HEK293 (cell line): ENCODE results near the gene HECA.

Experiments used
- CTCF ChIA-PET: fragments of 350-600 bp; formaldehyde crosslinking; extraction: SDS; loops from one replicate; lab custom pipeline; 2021; ENCODE audit warnings: antibody characterized with exemption; lab: Yijun Ruan, JAX
- POLR2A ChIA-PET: fragments of 300-600 bp; formaldehyde crosslinking; extraction: SDS; loops from one replicate; lab custom pipeline; 2020; ENCODE audit warnings: antibody characterized with exemption, inconsistent platforms; lab: Yijun Ruan, JAX
- H3K27ac ChIP-seq: fragments of 200-500 bp; sonication (Bioruptor generic); 2 replicates; pipeline ENCODE4 v1.5.1; 2014; ENCODE audit warnings: low read depth, low read length, control low read depth, inconsistent platforms; ENCODE audit errors: extremely low read depth
- H3K36me3 ChIP-seq, 2 experiments: fragments of 200-500 bp in 1 of 2; sonication (Bioruptor generic) in 1 of 2; 1 replicate in 1 of 2; 2 replicates in 1 of 2; pipeline ENCODE4 v1.5.1; 2014 to 2017; ENCODE audit warnings: inconsistent platforms in 2 of 2, low read length in 2 of 2; ENCODE audit not compliant: control insufficient read depth in 2 of 2, insufficient read depth in 1 of 2
- H3K4me1 ChIP-seq: fragments of 200-500 bp; sonication (Bioruptor generic); 2 replicates; pipeline ENCODE4 v1.5.1; 2014; ENCODE audit warnings: mild to moderate bottlenecking, low read length, inconsistent platforms; ENCODE audit not compliant: control insufficient read depth, insufficient read depth
- H3K4me3 ChIP-seq: 2 replicates; pipeline ENCODE4 v1.5.1; 2011; ENCODE audit warnings: low read depth, mild to moderate bottlenecking, control low read depth, low read length, moderate library complexity
- H3K9me3 ChIP-seq: fragments of 200-500 bp; sonication (Bioruptor generic); 2 replicates; pipeline ENCODE4 v1.5.1; 2014; ENCODE audit warnings: low read depth, low read length, inconsistent platforms; ENCODE audit not compliant: control insufficient read depth, insufficient read depth
- BCL11A ChIP-seq: fragments of 450-650 bp; formaldehyde crosslinking; IDR thresholded peaks from 2 replicates; pipeline ENCODE4 v1.5.1; 2016; ENCODE audit warnings: low read depth, missing biosample characterization, missing genetic modification characterization
- GLI2 ChIP-seq: fragments of 450-650 bp; formaldehyde crosslinking; IDR thresholded peaks from 2 replicates; pipeline ENCODE4; 2017; ENCODE audit warnings: missing biosample characterization, missing genetic modification characterization, low read depth, borderline replicate concordance
- GLIS1 ChIP-seq: fragments of 450-650 bp; formaldehyde crosslinking; IDR thresholded peaks from 2 replicates; pipeline ENCODE4 v1.5.1; 2016; ENCODE audit warnings: missing biosample characterization, missing genetic modification characterization
- GLIS2 ChIP-seq: fragments of 450-650 bp; formaldehyde crosslinking; IDR thresholded peaks from 2 replicates; pipeline ENCODE4 v1.5.1; 2016; ENCODE audit warnings: missing biosample characterization, missing genetic modification characterization
- TRIM28 ChIP-seq: IDR thresholded peaks from 2 replicates; pipeline ENCODE4 v1.6.1; 2011; ENCODE audit warnings: low read length, control low read depth, borderline replicate concordance
- YY1 ChIP-seq: fragments of 450-650 bp; formaldehyde crosslinking; IDR thresholded peaks from 2 replicates; pipeline ENCODE4 v1.5.1; 2018; ENCODE audit warnings: missing biosample characterization, missing genetic modification characterization
- ZNF132 ChIP-seq: fragments of 450-650 bp; formaldehyde crosslinking; IDR thresholded peaks from 2 replicates; pipeline ENCODE4 v1.5.1; 2017; ENCODE audit warnings: missing biosample characterization, missing genetic modification characterization, borderline replicate concordance
- ZNF169 ChIP-seq: fragments of 450-650 bp; formaldehyde crosslinking; IDR thresholded peaks from 2 replicates; pipeline ENCODE4 v1.5.1; 2016; ENCODE audit warnings: missing biosample characterization, missing genetic modification characterization
- ZNF19 ChIP-seq: fragments of 450-650 bp; formaldehyde crosslinking; IDR thresholded peaks from 2 replicates; pipeline ENCODE4; 2016; ENCODE audit warnings: missing biosample characterization, missing genetic modification characterization, low read depth
- ZNF48 ChIP-seq: fragments of 450-650 bp; formaldehyde crosslinking; IDR thresholded peaks from 2 replicates; pipeline ENCODE4 v1.5.1; 2016; ENCODE audit warnings: missing biosample characterization, missing genetic modification characterization
- ZNF623 ChIP-seq: fragments of 450-650 bp; formaldehyde crosslinking; IDR thresholded peaks from 2 replicates; pipeline ENCODE4 v1.5.1; 2016; ENCODE audit warnings: missing biosample characterization, missing genetic modification characterization
- ZNF658 ChIP-seq: fragments of 450-650 bp; formaldehyde crosslinking; IDR thresholded peaks from 2 replicates; pipeline ENCODE4; 2016; ENCODE audit warnings: missing biosample characterization, missing genetic modification characterization
- ZNF776 ChIP-seq: fragments of 450-650 bp; formaldehyde crosslinking; IDR thresholded peaks from 2 replicates; pipeline ENCODE4 v1.5.0; 2017; ENCODE audit warnings: missing biosample characterization, missing genetic modification characterization, borderline replicate concordance
- ZXDB ChIP-seq: fragments of 450-650 bp; formaldehyde crosslinking; IDR thresholded peaks from 2 replicates; pipeline ENCODE4 v1.5.1; 2016; ENCODE audit warnings: missing biosample characterization, missing genetic modification characterization
- TF ChIP-seq, protein P1 (sequence below): fragments of 450-650 bp; formaldehyde crosslinking; IDR thresholded peaks from 2 replicates; pipeline ENCODE4 v1.5.1; 2016; ENCODE audit warnings: missing biosample characterization, missing genetic modification characterization
- TF ChIP-seq, protein P2 (sequence below): fragments of 450-650 bp; formaldehyde crosslinking; conservative IDR thresholded peaks from 2 replicates; pipeline ENCODE4 v1.5.1; 2016; ENCODE audit warnings: low read depth, missing biosample characterization, missing genetic modification characterization

The HECA gene

GRCh38 chr6:139184459-139184858 lies 49.6 kb downstream of the HECA start (continued):
- TF ChIP-seq ZNF19 (tag by site-specific recombination), result no peak

DNA sequence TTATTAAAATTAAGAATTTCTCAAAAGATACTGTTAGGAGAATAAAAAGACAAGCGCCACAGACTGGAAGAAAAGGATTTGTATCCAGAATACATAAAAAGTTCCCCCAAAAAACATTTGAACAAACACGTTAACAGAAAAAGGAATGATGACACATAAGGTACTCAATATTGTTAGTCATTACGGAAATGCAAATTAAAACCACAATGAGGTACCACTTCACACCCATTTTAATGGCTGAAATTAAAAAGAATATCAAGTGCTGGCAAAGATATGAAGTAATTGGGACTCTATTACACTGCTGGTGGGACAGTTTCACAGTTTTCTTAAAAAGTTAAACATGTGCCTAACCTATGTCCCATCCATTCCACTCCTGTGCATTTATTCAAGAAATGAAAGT lies 51.4 kb downstream of the HECA start:
- POLR2A ChIA-PET, result no interaction called here
- CTCF ChIA-PET, result no interaction called here

DNA sequence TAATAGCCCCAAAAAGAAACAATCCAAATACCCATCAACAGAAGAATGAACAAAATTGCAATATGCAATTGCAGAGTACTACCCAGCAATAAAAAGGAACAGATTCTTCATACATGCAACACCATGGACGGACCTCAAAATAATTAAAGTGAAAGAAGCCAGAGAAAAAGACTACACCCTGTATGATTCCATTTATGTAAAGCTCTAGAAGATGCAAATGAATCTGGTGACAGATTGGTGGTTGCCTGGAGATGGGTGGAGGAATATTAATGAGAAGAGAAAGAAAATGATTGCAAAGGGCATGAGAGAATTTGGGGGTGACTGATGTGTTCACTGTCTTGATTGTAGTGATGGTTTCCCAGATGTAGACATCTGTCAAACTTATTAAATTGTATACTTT lies 51.8 kb downstream of the HECA start:
- no peaks in the 10 kb centered on the region for H3K4me1 ChIP-seq
- no peaks in the 10 kb centered on the region for H3K9me3 ChIP-seq
- H3K4me3 ChIP-seq, result no peak overlapping the region
- no peak for TF ChIP-seq ZNF776 (tag by site-specific recombination)
- TF ChIP-seq GLIS2 (tag by site-specific recombination), result no peak
- TF ChIP-seq ZNF169, result no peak
- no peak for TF ChIP-seq ZNF132 (tag by site-specific recombination)
- no peak for TF ChIP-seq GLI2 (tag by site-specific recombination)
- TF ChIP-seq, protein P1, sequence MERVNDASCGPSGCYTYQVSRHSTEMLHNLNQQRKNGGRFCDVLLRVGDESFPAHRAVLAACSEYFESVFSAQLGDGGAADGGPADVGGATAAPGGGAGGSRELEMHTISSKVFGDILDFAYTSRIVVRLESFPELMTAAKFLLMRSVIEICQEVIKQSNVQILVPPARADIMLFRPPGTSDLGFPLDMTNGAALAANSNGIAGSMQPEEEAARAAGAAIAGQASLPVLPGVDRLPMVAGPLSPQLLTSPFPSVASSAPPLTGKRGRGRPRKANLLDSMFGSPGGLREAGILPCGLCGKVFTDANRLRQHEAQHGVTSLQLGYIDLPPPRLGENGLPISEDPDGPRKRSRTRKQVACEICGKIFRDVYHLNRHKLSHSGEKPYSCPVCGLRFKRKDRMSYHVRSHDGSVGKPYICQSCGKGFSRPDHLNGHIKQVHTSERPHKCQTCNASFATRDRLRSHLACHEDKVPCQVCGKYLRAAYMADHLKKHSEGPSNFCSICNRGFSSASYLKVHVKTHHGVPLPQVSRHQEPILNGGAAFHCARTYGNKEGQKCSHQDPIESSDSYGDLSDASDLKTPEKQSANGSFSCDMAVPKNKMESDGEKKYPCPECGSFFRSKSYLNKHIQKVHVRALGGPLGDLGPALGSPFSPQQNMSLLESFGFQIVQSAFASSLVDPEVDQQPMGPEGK (tag by site-specific recombination), result no peak
- no peak for TF ChIP-seq ZXDB (tag by site-specific recombination)
- no peak for TF ChIP-seq ZNF623 (tag by site-specific recombination)
- TF ChIP-seq YY1 (tag by site-specific recombination), result no peak
- POLR2A ChIA-PET, result no interaction called here
- CTCF ChIA-PET, result no interaction called here
- no peaks in the 10 kb centered on the region for H3K36me3 ChIP-seq
- H3K27ac ChIP-seq, result no peak overlapping the region

More for the DNA sequence above, 51.4 kb downstream of the HECA start:
- no peak for TF ChIP-seq BCL11A (tag by site-specific recombination)
- no peak for TF ChIP-seq ZNF658 (tag by site-specific recombination)
- no peak for TF ChIP-seq ZNF48
- no peak for TF ChIP-seq ZNF132 (tag by site-specific recombination)
- TF ChIP-seq GLIS1 (tag by site-specific recombination), result no peak
- no peak for TF ChIP-seq TRIM28
- TF ChIP-seq, protein P2, sequence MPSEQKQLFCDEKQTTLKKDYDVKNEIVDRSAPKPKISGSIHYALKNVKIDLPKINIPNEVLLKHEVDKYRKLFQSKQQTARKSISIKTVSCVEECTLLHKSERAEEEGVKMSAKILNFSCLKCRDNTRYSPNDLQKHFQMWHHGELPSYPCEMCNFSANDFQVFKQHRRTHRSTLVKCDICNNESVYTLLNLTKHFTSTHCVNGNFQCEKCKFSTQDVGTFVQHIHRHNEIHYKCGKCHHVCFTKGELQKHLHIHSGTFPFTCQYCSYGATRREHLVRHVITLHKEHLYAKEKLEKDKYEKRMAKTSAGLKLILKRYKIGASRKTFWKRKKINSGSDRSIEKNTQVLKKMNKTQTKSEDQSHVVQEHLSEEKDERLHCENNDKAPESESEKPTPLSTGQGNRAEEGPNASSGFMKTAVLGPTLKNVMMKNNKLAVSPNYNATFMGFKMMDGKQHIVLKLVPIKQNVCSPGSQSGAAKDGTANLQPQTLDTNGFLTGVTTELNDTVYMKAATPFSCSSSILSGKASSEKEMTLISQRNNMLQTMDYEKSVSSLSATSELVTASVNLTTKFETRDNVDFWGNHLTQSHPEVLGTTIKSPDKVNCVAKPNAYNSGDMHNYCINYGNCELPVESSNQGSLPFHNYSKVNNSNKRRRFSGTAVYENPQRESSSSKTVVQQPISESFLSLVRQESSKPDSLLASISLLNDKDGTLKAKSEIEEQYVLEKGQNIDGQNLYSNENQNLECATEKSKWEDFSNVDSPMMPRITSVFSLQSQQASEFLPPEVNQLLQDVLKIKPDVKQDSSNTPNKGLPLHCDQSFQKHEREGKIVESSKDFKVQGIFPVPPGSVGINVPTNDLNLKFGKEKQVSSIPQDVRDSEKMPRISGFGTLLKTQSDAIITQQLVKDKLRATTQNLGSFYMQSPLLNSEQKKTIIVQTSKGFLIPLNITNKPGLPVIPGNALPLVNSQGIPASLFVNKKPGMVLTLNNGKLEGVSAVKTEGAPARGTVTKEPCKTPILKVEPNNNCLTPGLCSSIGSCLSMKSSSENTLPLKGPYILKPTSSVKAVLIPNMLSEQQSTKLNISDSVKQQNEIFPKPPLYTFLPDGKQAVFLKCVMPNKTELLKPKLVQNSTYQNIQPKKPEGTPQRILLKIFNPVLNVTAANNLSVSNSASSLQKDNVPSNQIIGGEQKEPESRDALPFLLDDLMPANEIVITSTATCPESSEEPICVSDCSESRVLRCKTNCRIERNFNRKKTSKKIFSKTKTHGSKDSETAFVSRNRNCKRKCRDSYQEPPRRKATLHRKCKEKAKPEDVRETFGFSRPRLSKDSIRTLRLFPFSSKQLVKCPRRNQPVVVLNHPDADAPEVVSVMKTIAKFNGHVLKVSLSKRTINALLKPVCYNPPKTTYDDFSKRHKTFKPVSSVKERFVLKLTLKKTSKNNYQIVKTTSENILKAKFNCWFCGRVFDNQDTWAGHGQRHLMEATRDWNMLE (tag by site-specific recombination), result no peak
- H3K4me1 ChIP-seq, result no peaks in the 10 kb centered on the region
- H3K27ac ChIP-seq, result no peak overlapping the region
- H3K36me3 ChIP-seq, result peaks cover 0 to 3% of the 10 kb centered on the region in 2 experiments; a peak in 1 of 3 replicates
- H3K4me3 ChIP-seq, result no peak overlapping the region
- no peaks in the 10 kb centered on the region for H3K9me3 ChIP-seq
